KMS-11 (cell line): Measurements from ENCODE around the gene KCTD13.
A peak's percentile ranks its signal among the peaks of the same experiment; 100 is the strongest.

ENCODE experiments used
- H2AFZ ChIP-seq: fragments of 200-600 bp; sonication (generic); 2 replicates; pipeline ENCODE4 v1.6.1; 2016; ENCODE audit warnings: antibody characterized with exemption, mixed run types, low read depth
- H3K27ac ChIP-seq: fragments of 200-600 bp; sonication (generic); 2 replicates; pipeline ENCODE4 v1.6.1; 2016; ENCODE audit warnings: mild to moderate bottlenecking, mixed run types
- H3K27me3 ChIP-seq: fragments of 200-600 bp; sonication (generic); 2 replicates; pipeline ENCODE4 v1.6.1; 2017; ENCODE audit warnings: mild to moderate bottlenecking, low read depth, mixed run types, moderate library complexity; ENCODE audit not compliant: insufficient read depth
- H3K36me3 ChIP-seq: fragments of 200-600 bp; sonication (generic); 2 replicates; pipeline ENCODE4 v1.6.1; 2017; ENCODE audit warnings: mild to moderate bottlenecking, mixed run types; ENCODE audit not compliant: insufficient read depth
- H3K4me1 ChIP-seq: fragments of 200-600 bp; sonication (generic); 2 replicates; pipeline ENCODE4 v1.6.1; 2016; ENCODE audit warnings: mild to moderate bottlenecking, low read depth, mixed run types; ENCODE audit not compliant: poor library complexity, severe bottlenecking
- H3K4me2 ChIP-seq: fragments of 200-600 bp; sonication (generic); 2 replicates; pipeline ENCODE4 v1.7.0; 2016; ENCODE audit warnings: mild to moderate bottlenecking, mixed run types
- H3K4me3 ChIP-seq: fragments of 200-600 bp; sonication (generic); IDR thresholded peaks from 2 replicates; pipeline ENCODE4 v1.6.1; 2017; ENCODE audit warnings: low read depth, low read length, mixed read lengths; ENCODE audit not compliant: insufficient read depth
- H3K79me2 ChIP-seq: fragments of 200-600 bp; sonication (generic); 2 replicates; pipeline ENCODE4 v1.6.1; 2016; ENCODE audit warnings: low read depth, mixed run types; ENCODE audit not compliant: insufficient read depth
- H3K9ac ChIP-seq: fragments of 200-600 bp; sonication (generic); 2 replicates; pipeline ENCODE4 v1.6.1; 2016; ENCODE audit warnings: mild to moderate bottlenecking, mixed run types
- H4K20me1 ChIP-seq: fragments of 200-600 bp; sonication (generic); 2 replicates; pipeline ENCODE4 v1.6.1; 2016; ENCODE audit warnings: mild to moderate bottlenecking, mixed run types; ENCODE audit not compliant: insufficient read depth
- CTCF ChIP-seq: fragments of 200-600 bp; sonication (generic); conservative IDR thresholded peaks from 2 replicates; pipeline ENCODE4 v1.6.1; 2017; ENCODE audit warnings: low read depth, mild to moderate bottlenecking, antibody characterized with exemption, low read length, moderate library complexity, mixed read lengths

Gene KCTD13

GRCh38 chr16:29883987-29884386 is 42.0 kb downstream of the KCTD13 start:
- Histone ChIP-seq H2AFZ (no peak overlapping the region), H3K9ac (no peak overlapping the region), H3K27ac (no peak overlapping the region), H3K79me2 (no peaks in the 10 kb centered on the region), H3K4me2 (no peak overlapping the region), H3K4me3 (no peak overlapping the region), H3K4me1 (no peaks in the 10 kb centered on the region), H3K36me3 (no peaks in the 10 kb centered on the region), H3K27me3 (peaks cover 50% of the 10 kb centered on the region; the same call in 1 of the 2 replicates), H4K20me1 (no peaks in the 10 kb centered on the region)
- no peak for TF ChIP-seq CTCF

GRCh38 chr16:29881050-29881449 is 45.0 kb downstream of the KCTD13 start:
- TF ChIP-seq CTCF: no peak
- no peak overlapping the region for H3K27ac ChIP-seq
- no peaks in the 10 kb centered on the region for H3K79me2 ChIP-seq

GRCh38 chr16:29878172-29878571 is 47.9 kb downstream of the KCTD13 start:
- TF ChIP-seq CTCF: no peak
- Histone ChIP-seq H2AFZ (peak overlapping the region; percentile 58), H3K27me3 (peaks cover 17% of the 10 kb centered on the region; the same call in 1 of the 2 replicates), H3K4me1 (no peaks in the 10 kb centered on the region), H4K20me1 (no peaks in the 10 kb centered on the region), H3K27ac (no peak overlapping the region), H3K36me3 (no peaks in the 10 kb centered on the region), H3K79me2 (no peaks in the 10 kb centered on the region), H3K4me2 (peak overlapping the region; percentile 25; the same call in 1 of the 2 replicates), H3K4me3 (no peak overlapping the region), H3K9ac (no peak overlapping the region)

More at GRCh38 chr16:29881050-29881449, 45.0 kb downstream of the KCTD13 start:
- Histone ChIP-seq H3K36me3 (no peaks in the 10 kb centered on the region), H4K20me1 (no peaks in the 10 kb centered on the region), H3K4me2 (no peak overlapping the region), H3K27me3 (peaks cover 36% of the 10 kb centered on the region; the same call in 1 of the 2 replicates), H3K4me3 (no peak overlapping the region), H3K4me1 (no peaks in the 10 kb centered on the region), H2AFZ (no peak overlapping the region), H3K9ac (no peak overlapping the region)

- Histone ChIP-seq H3K4me1 (no peaks in the 10 kb centered on the region), H3K9ac (no peak overlapping the region), H2AFZ (peak overlapping the region; percentile 62), H3K4me2 (peak overlapping the region; percentile 41; the same call in 1 of the 2 replicates), H4K20me1 (no peaks in the 10 kb centered on the region), H3K79me2 (no peaks in the 10 kb centered on the region), H3K27me3 (peaks cover 15% of the 10 kb centered on the region; the same call in 1 of the 2 replicates), H3K27ac (no peak overlapping the region), H3K4me3 (no peak overlapping the region), H3K36me3 (no peaks in the 10 kb centered on the region)
- no peak for TF ChIP-seq CTCF
Observed at GRCh38 chr16:29877266-29877961, 48.6 kb downstream of the KCTD13 start.
